SK-N-SH (cell line): ENCODE data around the gene CEP170B. TPM values are rescaled to one million over a fixed set of nuclear protein-coding genes. Genes with fewer than 3 reads are reported as not detected.

Source experiments
- CTCF ChIA-PET: fragments of 300-600, 350-600 bp; formaldehyde crosslinking; extraction: SDS; loops from one replicate; lab custom pipeline; 2021; lab: Yijun Ruan, JAX
- POLR2A ChIA-PET: fragments of 350-600 bp; sonication (Branson Sonifier 250); formaldehyde crosslinking; extraction: SDS; loops from one replicate; lab custom pipeline; 2020; ENCODE audit warnings: antibody characterized with exemption, inconsistent platforms; lab: Yijun Ruan, JAX
- DNase-seq: peaks from one replicate; pipeline ENCODE4 v3.0.0; 2012
- H2AFZ ChIP-seq: fragments of 200-600 bp; sonication (generic); 2 replicates; pipeline ENCODE4 v1.8.1; 2016; ENCODE audit warnings: antibody characterized with exemption, mild to moderate bottlenecking, low read depth
- H3F3A ChIP-seq: fragments of 200-600 bp; sonication (generic); replicated peaks from 2 replicates; pipeline ENCODE3; 2016; ENCODE audit warnings: antibody characterized with exemption, mild to moderate bottlenecking; ENCODE audit not compliant: insufficient read depth
- H3K27ac ChIP-seq, 2 experiments: fragments of 200-500 bp in 1 of 2; fragments of 200-600 bp in 1 of 2; sonication (Bioruptor generic) in 1 of 2; sonication (generic), shearing (Covaris generic) in 1 of 2; 2 replicates each; pipeline versions ENCODE4 v1.5.1 to v1.6.1; 2014 to 2016; ENCODE audit warnings: low read depth in 2 of 2, inconsistent platforms in 1 of 2, low read length in 1 of 2, mild to moderate bottlenecking in 1 of 2, mixed read lengths in 1 of 2
- H3K27me3 ChIP-seq: fragments of 200-600 bp; sonication (generic), shearing (Covaris generic); 2 replicates; pipeline ENCODE4 v1.6.1; 2016; ENCODE audit warnings: mixed run types; ENCODE audit not compliant: insufficient read depth
- H3K36me3 ChIP-seq, 2 experiments: fragments of 200-500 bp in 1 of 2; fragments of 200-600 bp in 1 of 2; sonication (Bioruptor generic) in 1 of 2; sonication (generic) in 1 of 2; replicated peaks in 1 of 2; 2 replicates each; pipeline versions ENCODE3 to v1.5.1; 2014 to 2016; ENCODE audit warnings: low read length in 1 of 2, mild to moderate bottlenecking in 1 of 2; ENCODE audit not compliant: insufficient read depth in 2 of 2, control insufficient read depth in 1 of 2
- H3K4me1 ChIP-seq, 2 experiments: fragments of 200-500 bp in 1 of 2; fragments of 200-600 bp in 1 of 2; sonication (Bioruptor generic) in 1 of 2; sonication (generic), shearing (Covaris generic) in 1 of 2; 2 replicates each; pipeline versions ENCODE4 v1.5.1 to v1.6.1; 2014 to 2016; ENCODE audit warnings: low read depth in 1 of 2, low read length in 1 of 2, mixed run types in 1 of 2; ENCODE audit not compliant: insufficient read depth in 2 of 2, control insufficient read depth in 1 of 2
- H3K4me2 ChIP-seq: fragments of 200-600 bp; sonication (generic), shearing (Covaris generic); 2 replicates; pipeline ENCODE4 v1.6.1; 2017; ENCODE audit warnings: mixed run types
- H3K4me3 ChIP-seq, 2 experiments: fragments of 200-500 bp in 1 of 2; fragments of 200-600 bp in 1 of 2; sonication (Bioruptor generic) in 1 of 2; sonication (generic), shearing (Covaris generic) in 1 of 2; 2 replicates each; pipeline versions ENCODE4 v1.5.1 to v1.8.1; 2014 to 2016; ENCODE audit warnings: low read depth in 2 of 2, inconsistent platforms in 1 of 2, low read length in 1 of 2, mild to moderate bottlenecking in 1 of 2, mixed read lengths in 1 of 2, moderate library complexity in 1 of 2
- H3K79me2 ChIP-seq: fragments of 200-600 bp; sonication (generic); 2 replicates; pipeline ENCODE4 v1.8.1; 2017; ENCODE audit warnings: mild to moderate bottlenecking; ENCODE audit not compliant: insufficient read depth
- H3K9ac ChIP-seq: fragments of 200-600 bp; sonication (generic); 2 replicates; pipeline ENCODE4 v1.6.1; 2017; ENCODE audit warnings: mixed run types
- H3K9me2 ChIP-seq: fragments of 200-600 bp; sonication (generic); 2 replicates; pipeline ENCODE4 v1.6.1; 2017; ENCODE audit warnings: mixed run types
- H3K9me3 ChIP-seq: fragments of 200-600 bp; sonication (generic); 2 replicates; pipeline ENCODE4 v1.6.1; 2017; ENCODE audit warnings: mixed run types, mild to moderate bottlenecking, moderate library complexity
- H4K20me1 ChIP-seq: fragments of 200-600 bp; sonication (generic); 2 replicates; pipeline ENCODE4 v1.6.1; 2017; ENCODE audit warnings: mild to moderate bottlenecking, mixed run types; ENCODE audit not compliant: insufficient read depth
- EZH2phosphoT487 ChIP-seq: fragments of 200-600 bp; sonication (generic); IDR thresholded peaks from 2 replicates; pipeline ENCODE4 v1.6.1; 2017; ENCODE audit warnings: low read depth, mixed run types, mild to moderate bottlenecking, antibody characterized with exemption, moderate library complexity, borderline replicate concordance
- FOSL2 ChIP-seq: IDR thresholded peaks from 2 replicates; pipeline ENCODE4 v1.4.0; 2012; ENCODE audit warnings: low read depth, mild to moderate bottlenecking, moderate library complexity, borderline replicate concordance
- FOXJ3 ChIP-seq: sonication (generic); formaldehyde crosslinking; IDR thresholded peaks from 2 replicates; pipeline ENCODE4 v1.5.1; 2020; ENCODE audit warnings: mild to moderate bottlenecking, missing genetic modification reagents
- FOXM1 ChIP-seq: IDR thresholded peaks from 2 replicates; pipeline ENCODE4 v1.4.0; 2012; ENCODE audit warnings: low read depth, mild to moderate bottlenecking
- GABPA ChIP-seq: IDR thresholded peaks from 2 replicates; pipeline ENCODE4 v1.4.0; 2012; ENCODE audit warnings: low read depth, mild to moderate bottlenecking
- GATA2 ChIP-seq: sonication (generic); formaldehyde crosslinking; IDR thresholded peaks from 2 replicates; pipeline ENCODE4 v1.5.0; 2020; ENCODE audit warnings: mild to moderate bottlenecking, missing genetic modification reagents
- JUND ChIP-seq: IDR thresholded peaks from 2 replicates; pipeline ENCODE4 v1.4.0; 2012
- MEF2A ChIP-seq: IDR thresholded peaks from 2 replicates; pipeline ENCODE4 v1.4.0; 2012; ENCODE audit warnings: low read depth, borderline replicate concordance
- MXI1 ChIP-seq: IDR thresholded peaks from 2 replicates; pipeline ENCODE4 v1.6.1; 2012; ENCODE audit warnings: mild to moderate bottlenecking, low read depth, low read length, improper control_type of control experiment
- RAD21 ChIP-seq: IDR thresholded peaks from 2 replicates; pipeline ENCODE4 v1.6.1; 2012; ENCODE audit warnings: mild to moderate bottlenecking, low read length
- RFX5 ChIP-seq: IDR thresholded peaks from 2 replicates; pipeline ENCODE4 v1.6.1; 2012; ENCODE audit warnings: mild to moderate bottlenecking, improper control_type of control experiment, low read length
- TEAD4 ChIP-seq: IDR thresholded peaks from 2 replicates; pipeline ENCODE4 v1.4.0; 2012; ENCODE audit warnings: mild to moderate bottlenecking, borderline replicate concordance; ENCODE audit not compliant: insufficient read depth
- YY1 ChIP-seq: IDR thresholded peaks from 2 replicates; pipeline ENCODE4 v1.4.0; 2012; ENCODE audit warnings: low read depth, mild to moderate bottlenecking
- WGBS: methylation state at CpG from one replicate; pipeline ENCODE4 v1.1.6; 2017; ENCODE audit warnings: low lambda C conversion rate; 5-methylcytosine and 5-hydroxymethylcytosine counted together
- polyA plus RNA-seq, 3 experiments: library from polyadenylated mRNA; depleted of rRNA; stranded (reverse); fragments of >200 nt; gene quantifications; 2 replicates each; pipeline ENCODE4 v1.2.3, GENCODE V29; 2012
- TF ChIP-seq, protein P1 (sequence below): fragments of 150-350 bp; IDR thresholded peaks from 2 replicates; pipeline ENCODE4 v1.6.1; 2017; ENCODE audit warnings: antibody characterized with exemption, low read length, low read depth, borderline replicate concordance
- TF ChIP-seq, protein P2 (sequence below): IDR thresholded peaks from 2 replicates; pipeline ENCODE4 v1.4.0; 2012; ENCODE audit warnings: low read depth
- TF ChIP-seq, protein P3 (sequence below): IDR thresholded peaks from 2 replicates; pipeline ENCODE4 v1.6.1; 2012; ENCODE audit warnings: mild to moderate bottlenecking, low read depth, low read length, moderate library complexity
- TF ChIP-seq, protein P4 (sequence below): IDR thresholded peaks from 2 replicates; pipeline ENCODE4 v1.4.0; 2012; ENCODE audit warnings: low read depth, borderline replicate concordance
- TF ChIP-seq, protein P5 (sequence below): IDR thresholded peaks from 2 replicates; pipeline ENCODE4; 2012
- TF ChIP-seq, protein P6 (sequence below): fragments of 150-350 bp; IDR thresholded peaks from 2 replicates; pipeline ENCODE4 v1.6.1; 2016; ENCODE audit warnings: mild to moderate bottlenecking, low read depth, low read length

The CEP170B gene
- polyA plus RNA-seq, 1 of the 3 experiments (the other 2 are of a cell fraction), result 11.0 TPM

DNA sequence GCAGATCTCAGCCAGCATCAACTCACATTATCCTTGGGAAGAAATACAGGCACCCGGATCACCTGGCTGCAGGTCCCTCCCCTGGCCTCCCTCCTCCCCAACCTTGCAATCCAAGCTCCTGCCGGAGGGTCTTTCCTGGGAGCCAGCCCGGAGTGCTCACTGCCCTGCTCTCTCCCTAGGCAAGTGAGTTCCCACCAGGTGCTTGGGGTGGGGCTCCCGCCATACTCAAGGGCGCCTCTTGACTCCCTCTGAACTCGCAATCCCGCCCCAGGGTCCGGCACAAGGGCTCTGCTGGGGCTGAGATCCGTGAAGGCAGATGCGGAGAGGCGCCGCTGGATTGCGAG is 1.2 kb upstream of the CEP170B start:
- peak; percentile 23 for DNase-seq
- TF ChIP-seq GABPA (no peak), TEAD4 (no peak), MEF2A (no peak), EZH2phosphoT487 (no peak), RAD21 (no peak), FOXM1 (no peak), FOXJ3 (CRISPR knock-in tag) (no peak), FOSL2 (no peak), GATA2 (CRISPR knock-in tag) (no peak), MXI1 (no peak), YY1 (no peak), JUND (no peak), RFX5 (no peak)
- TF ChIP-seq, protein P1, sequence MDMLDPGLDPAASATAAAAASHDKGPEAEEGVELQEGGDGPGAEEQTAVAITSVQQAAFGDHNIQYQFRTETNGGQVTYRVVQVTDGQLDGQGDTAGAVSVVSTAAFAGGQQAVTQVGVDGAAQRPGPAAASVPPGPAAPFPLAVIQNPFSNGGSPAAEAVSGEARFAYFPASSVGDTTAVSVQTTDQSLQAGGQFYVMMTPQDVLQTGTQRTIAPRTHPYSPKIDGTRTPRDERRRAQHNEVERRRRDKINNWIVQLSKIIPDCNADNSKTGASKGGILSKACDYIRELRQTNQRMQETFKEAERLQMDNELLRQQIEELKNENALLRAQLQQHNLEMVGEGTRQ, result no peak
- TF ChIP-seq, protein P2, sequence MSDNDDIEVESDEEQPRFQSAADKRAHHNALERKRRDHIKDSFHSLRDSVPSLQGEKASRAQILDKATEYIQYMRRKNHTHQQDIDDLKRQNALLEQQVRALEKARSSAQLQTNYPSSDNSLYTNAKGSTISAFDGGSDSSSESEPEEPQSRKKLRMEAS, result no peak
- TF ChIP-seq, protein P3, sequence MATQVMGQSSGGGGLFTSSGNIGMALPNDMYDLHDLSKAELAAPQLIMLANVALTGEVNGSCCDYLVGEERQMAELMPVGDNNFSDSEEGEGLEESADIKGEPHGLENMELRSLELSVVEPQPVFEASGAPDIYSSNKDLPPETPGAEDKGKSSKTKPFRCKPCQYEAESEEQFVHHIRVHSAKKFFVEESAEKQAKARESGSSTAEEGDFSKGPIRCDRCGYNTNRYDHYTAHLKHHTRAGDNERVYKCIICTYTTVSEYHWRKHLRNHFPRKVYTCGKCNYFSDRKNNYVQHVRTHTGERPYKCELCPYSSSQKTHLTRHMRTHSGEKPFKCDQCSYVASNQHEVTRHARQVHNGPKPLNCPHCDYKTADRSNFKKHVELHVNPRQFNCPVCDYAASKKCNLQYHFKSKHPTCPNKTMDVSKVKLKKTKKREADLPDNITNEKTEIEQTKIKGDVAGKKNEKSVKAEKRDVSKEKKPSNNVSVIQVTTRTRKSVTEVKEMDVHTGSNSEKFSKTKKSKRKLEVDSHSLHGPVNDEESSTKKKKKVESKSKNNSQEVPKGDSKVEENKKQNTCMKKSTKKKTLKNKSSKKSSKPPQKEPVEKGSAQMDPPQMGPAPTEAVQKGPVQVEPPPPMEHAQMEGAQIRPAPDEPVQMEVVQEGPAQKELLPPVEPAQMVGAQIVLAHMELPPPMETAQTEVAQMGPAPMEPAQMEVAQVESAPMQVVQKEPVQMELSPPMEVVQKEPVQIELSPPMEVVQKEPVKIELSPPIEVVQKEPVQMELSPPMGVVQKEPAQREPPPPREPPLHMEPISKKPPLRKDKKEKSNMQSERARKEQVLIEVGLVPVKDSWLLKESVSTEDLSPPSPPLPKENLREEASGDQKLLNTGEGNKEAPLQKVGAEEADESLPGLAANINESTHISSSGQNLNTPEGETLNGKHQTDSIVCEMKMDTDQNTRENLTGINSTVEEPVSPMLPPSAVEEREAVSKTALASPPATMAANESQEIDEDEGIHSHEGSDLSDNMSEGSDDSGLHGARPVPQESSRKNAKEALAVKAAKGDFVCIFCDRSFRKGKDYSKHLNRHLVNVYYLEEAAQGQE, result no peak
- TF ChIP-seq, protein P4, sequence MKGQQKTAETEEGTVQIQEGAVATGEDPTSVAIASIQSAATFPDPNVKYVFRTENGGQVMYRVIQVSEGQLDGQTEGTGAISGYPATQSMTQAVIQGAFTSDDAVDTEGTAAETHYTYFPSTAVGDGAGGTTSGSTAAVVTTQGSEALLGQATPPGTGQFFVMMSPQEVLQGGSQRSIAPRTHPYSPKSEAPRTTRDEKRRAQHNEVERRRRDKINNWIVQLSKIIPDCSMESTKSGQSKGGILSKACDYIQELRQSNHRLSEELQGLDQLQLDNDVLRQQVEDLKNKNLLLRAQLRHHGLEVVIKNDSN, result no peak
- TF ChIP-seq, protein P5, sequence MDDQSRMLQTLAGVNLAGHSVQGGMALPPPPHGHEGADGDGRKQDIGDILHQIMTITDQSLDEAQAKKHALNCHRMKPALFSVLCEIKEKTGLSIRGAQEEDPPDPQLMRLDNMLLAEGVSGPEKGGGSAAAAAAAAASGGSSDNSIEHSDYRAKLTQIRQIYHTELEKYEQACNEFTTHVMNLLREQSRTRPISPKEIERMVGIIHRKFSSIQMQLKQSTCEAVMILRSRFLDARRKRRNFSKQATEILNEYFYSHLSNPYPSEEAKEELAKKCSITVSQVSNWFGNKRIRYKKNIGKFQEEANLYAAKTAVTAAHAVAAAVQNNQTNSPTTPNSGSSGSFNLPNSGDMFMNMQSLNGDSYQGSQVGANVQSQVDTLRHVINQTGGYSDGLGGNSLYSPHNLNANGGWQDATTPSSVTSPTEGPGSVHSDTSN, result no peak
- TF ChIP-seq, protein P6, sequence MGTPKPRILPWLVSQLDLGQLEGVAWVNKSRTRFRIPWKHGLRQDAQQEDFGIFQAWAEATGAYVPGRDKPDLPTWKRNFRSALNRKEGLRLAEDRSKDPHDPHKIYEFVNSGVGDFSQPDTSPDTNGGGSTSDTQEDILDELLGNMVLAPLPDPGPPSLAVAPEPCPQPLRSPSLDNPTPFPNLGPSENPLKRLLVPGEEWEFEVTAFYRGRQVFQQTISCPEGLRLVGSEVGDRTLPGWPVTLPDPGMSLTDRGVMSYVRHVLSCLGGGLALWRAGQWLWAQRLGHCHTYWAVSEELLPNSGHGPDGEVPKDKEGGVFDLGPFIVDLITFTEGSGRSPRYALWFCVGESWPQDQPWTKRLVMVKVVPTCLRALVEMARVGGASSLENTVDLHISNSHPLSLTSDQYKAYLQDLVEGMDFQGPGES, result no peak
- WGBS, result 67% methylated on average over 6 of the region's 13 CpGs
- Histone ChIP-seq H3K4me3 (peak overlapping the region in 1 of 2 experiments; percentile 63; a peak in 1 of 4 replicates), H3F3A (no peaks in the 10 kb centered on the region), H3K27me3 (no peaks in the 10 kb centered on the region), H3K4me1 (peaks cover 7 to 12% of the 10 kb centered on the region in 2 experiments; a peak in 2 of 4 replicates), H4K20me1 (peaks cover 27% of the 10 kb centered on the region), H3K27ac (no peak overlapping the region), H3K9ac (no peak overlapping the region), H2AFZ (no peak overlapping the region), H3K36me3 (no peaks in the 10 kb centered on the region), H3K9me3 (no peaks in the 10 kb centered on the region), H3K4me2 (peak overlapping the region; percentile 88; the same call in 1 of the 2 replicates), H3K9me2 (no peaks in the 10 kb centered on the region), H3K79me2 (peaks cover 32% of the 10 kb centered on the region)
- CTCF ChIA-PET, result interaction anchor here (0.7 to 2.9 kb wide), 6 partner anchors 19 to 182 kb away, joined by 3 to 13 read pairs (median 4); no protein-coding TSS in a partner anchor
- POLR2A ChIA-PET, result no interaction called here
